H1 (cell line): Measurements from ENCODE around the gene GTSE1. TPM values are rescaled to one million over a fixed set of nuclear protein-coding genes. Genes with fewer than 3 reads are reported as not detected.

Experiments
- CTCF ChIA-PET: fragments of 300-600 bp; sonication (Branson Sonifier 250); formaldehyde crosslinking; loops from one replicate; lab custom pipeline; 2021; ENCODE audit not compliant: partially characterized antibody; lab: Charles Lee
- POLR2A ChIA-PET: fragments of 300-600 bp; sonication (Branson Sonifier 250); formaldehyde crosslinking; loops from one replicate; lab custom pipeline; 2021; ENCODE audit warnings: inconsistent platforms; ENCODE audit not compliant: partially characterized antibody; lab: Charles Lee
- DNase-seq, 2 experiments: peaks; one replicate each; pipeline versions ENCODE4 v3.0.0 to v3.0.0-alpha.2; 2010 to 2022; ENCODE audit warnings: low spot score in 2 of 2, low read depth in 1 of 2, mixed read lengths in 1 of 2
- FAIRE-seq: peaks from 2 replicates; lab custom pipeline; 2011; peaks lifted over from hg19 to GRCh38; lab: Jason Lieb, UNC
- H2AFZ ChIP-seq: 2 replicates; pipeline ENCODE4 v1.8.1; 2012; ENCODE audit warnings: low read length, inconsistent platforms
- H2AK5ac ChIP-seq: 2 replicates; pipeline ENCODE4 v1.6.1; 2013; ENCODE audit warnings: low read depth, low read length
- H2BK120ac ChIP-seq: replicated peaks from 2 replicates; pipeline ENCODE3; 2013; ENCODE audit warnings: low read depth, low read length, inconsistent platforms
- H2BK12ac ChIP-seq: 2 replicates; pipeline ENCODE4 v1.6.1; 2013; ENCODE audit warnings: low read depth, low read length
- H2BK15ac ChIP-seq: 2 replicates; pipeline ENCODE4 v1.6.1; 2013; ENCODE audit warnings: low read length
- H2BK20ac ChIP-seq: 2 replicates; pipeline ENCODE4 v1.6.1; 2013; ENCODE audit warnings: low read length
- H2BK5ac ChIP-seq: 2 replicates; pipeline ENCODE4 v1.6.1; 2013; ENCODE audit warnings: low read depth, low read length
- H3K14ac ChIP-seq: 2 replicates; pipeline ENCODE4 v1.6.1; 2013; ENCODE audit warnings: inconsistent platforms; ENCODE audit not compliant: insufficient read length
- H3K18ac ChIP-seq: 2 replicates; pipeline ENCODE4 v1.6.1; 2013; ENCODE audit warnings: low read length; ENCODE audit errors: extremely low read depth
- H3K23ac ChIP-seq: 2 replicates; pipeline ENCODE4 v1.6.1; 2013; ENCODE audit warnings: inconsistent platforms; ENCODE audit not compliant: insufficient read length
- H3K23me2 ChIP-seq: 2 replicates; pipeline ENCODE4 v1.6.1; 2013; ENCODE audit warnings: low read depth, low read length
- H3K27ac ChIP-seq: 2 replicates; pipeline ENCODE4 v1.6.1; 2011; ENCODE audit warnings: low read depth, low read length, inconsistent platforms
- H3K27me3 ChIP-seq, 4 experiments: replicated peaks in 1 of 4; 1 replicate in 1 of 4; 2 replicates in 3 of 4; pipeline versions ENCODE4 v1.6.1 to v1.8.1; 2011 to 2013; ENCODE audit warnings: low read length in 3 of 4, mild to moderate bottlenecking in 3 of 4, inconsistent platforms in 2 of 4, mixed read lengths in 2 of 4, moderate library complexity in 1 of 4; ENCODE audit not compliant: control insufficient read depth in 3 of 4, insufficient read depth in 3 of 4; ENCODE audit errors: extremely low read depth in 1 of 4
- H3K36me3 ChIP-seq, 4 experiments: 2 replicates each; pipeline versions ENCODE4 v1.6.1 to v1.8.1; 2011 to 2013; ENCODE audit warnings: mild to moderate bottlenecking in 4 of 4, low read length in 3 of 4, moderate library complexity in 2 of 4, control low read depth in 1 of 4, inconsistent platforms in 1 of 4; ENCODE audit not compliant: insufficient read depth in 4 of 4, control insufficient read depth in 2 of 4
- H3K4ac ChIP-seq: replicated peaks from 2 replicates; pipeline ENCODE3; 2013; ENCODE audit warnings: low read length, low read depth, mixed read lengths, inconsistent platforms; ENCODE audit not compliant: insufficient read length
- H3K4me1 ChIP-seq, 4 experiments: replicated peaks in 1 of 4; 1 replicate in 1 of 4; 2 replicates in 3 of 4; pipeline versions ENCODE4 v1.6.1 to v1.8.1; 2011 to 2013; ENCODE audit warnings: low read length in 3 of 4, inconsistent platforms in 2 of 4, mixed read lengths in 1 of 4; ENCODE audit not compliant: insufficient read depth in 4 of 4, control insufficient read depth in 3 of 4
- H3K4me2 ChIP-seq, 2 experiments: 2 replicates each; pipeline versions ENCODE4 v1.6.1 to v1.8.1; 2011 to 2013; ENCODE audit warnings: low read depth in 2 of 2, low read length in 2 of 2, control low read depth in 1 of 2, inconsistent platforms in 1 of 2, mild to moderate bottlenecking in 1 of 2; ENCODE audit not compliant: insufficient read depth in 1 of 2
- H3K4me3 ChIP-seq, 4 experiments: fragments of 200-600, 300-600 bp in 1 of 4; sonication (generic), shearing (Covaris generic), sonication (Bioruptor Twin) in 1 of 4; 2 replicates each; pipeline versions ENCODE4 v1.5.1 to v1.8.1; 2011 to 2016; ENCODE audit warnings: low read length in 4 of 4, low read depth in 3 of 4, control low read depth in 2 of 4, inconsistent platforms in 2 of 4, mild to moderate bottlenecking in 2 of 4, mixed read lengths in 1 of 4, moderate library complexity in 1 of 4; ENCODE audit not compliant: insufficient read depth in 2 of 4; ENCODE audit errors: extremely low read depth in 1 of 4
- H3K56ac ChIP-seq: replicated peaks from 2 replicates; pipeline ENCODE3; 2013; ENCODE audit warnings: low read depth, mild to moderate bottlenecking, mixed read lengths, low read length, inconsistent platforms; ENCODE audit not compliant: insufficient read length
- H3K79me1 ChIP-seq: 2 replicates; pipeline ENCODE4 v1.6.1; 2013; ENCODE audit warnings: low read depth, low read length, control low read depth
- H3K79me2 ChIP-seq, 2 experiments: 2 replicates each; pipeline versions ENCODE4 v1.6.1 to v1.8.1; 2012 to 2013; ENCODE audit warnings: low read length in 2 of 2, mild to moderate bottlenecking in 2 of 2, inconsistent platforms in 1 of 2; ENCODE audit not compliant: insufficient read depth in 2 of 2, control insufficient read depth in 1 of 2
- H3K9ac ChIP-seq, 4 experiments: replicated peaks in 1 of 4; 1 replicate in 1 of 4; 2 replicates in 3 of 4; pipeline versions ENCODE4 v1.6.1 to v1.8.1; 2011 to 2013; ENCODE audit warnings: low read depth in 3 of 4, low read length in 3 of 4, control low read depth in 2 of 4, mild to moderate bottlenecking in 2 of 4, moderate library complexity in 2 of 4, inconsistent platforms in 1 of 4; ENCODE audit errors: extremely low read depth in 1 of 4
- H3K9me3 ChIP-seq, 2 experiments: 2 replicates each; pipeline versions ENCODE4 v1.6.1 to v1.8.1; 2012 to 2013; ENCODE audit warnings: mild to moderate bottlenecking in 2 of 2, moderate library complexity in 2 of 2, control low read depth in 1 of 2, inconsistent platforms in 1 of 2, low read depth in 1 of 2, low read length in 1 of 2, mixed read lengths in 1 of 2; ENCODE audit not compliant: insufficient read depth in 2 of 2
- H4K20me1 ChIP-seq, 2 experiments: replicated peaks in 1 of 2; 2 replicates each; pipeline versions ENCODE3 to v1.8.1; 2011 to 2013; ENCODE audit warnings: inconsistent platforms in 2 of 2, low read length in 2 of 2, mild to moderate bottlenecking in 1 of 2; ENCODE audit not compliant: insufficient read depth in 2 of 2, control insufficient read depth in 1 of 2
- H4K5ac ChIP-seq: 2 replicates; pipeline ENCODE4 v1.6.1; 2013; ENCODE audit warnings: low read length, low read depth, mixed read lengths, inconsistent platforms; ENCODE audit not compliant: insufficient read length
- H4K8ac ChIP-seq: 2 replicates; pipeline ENCODE4 v1.8.0; 2013; ENCODE audit warnings: mild to moderate bottlenecking, moderate library complexity, low read length, inconsistent platforms; ENCODE audit not compliant: insufficient read depth; ENCODE audit errors: extremely low read depth
- H4K91ac ChIP-seq: replicated peaks from 2 replicates; pipeline ENCODE3; 2013; ENCODE audit warnings: low read length, mixed read lengths, inconsistent platforms; ENCODE audit not compliant: insufficient read length
- BACH1 ChIP-seq: IDR thresholded peaks from 2 replicates; pipeline ENCODE4 v1.6.1; 2012; ENCODE audit warnings: low read length, improper control_type of control experiment
- BCL11A ChIP-seq, 2 experiments: IDR thresholded peaks; one replicate each; pipeline ENCODE4 v1.6.1; 2011; ENCODE audit warnings: low read depth in 2 of 2, low read length in 2 of 2, mild to moderate bottlenecking in 2 of 2
- EZH2 ChIP-seq: fragments of 200-600 bp; sonication (generic); IDR thresholded peaks from 2 replicates; pipeline ENCODE4 v1.7.1; 2012; ENCODE audit warnings: low read depth, mild to moderate bottlenecking, moderate library complexity, low read length, inconsistent platforms; ENCODE audit not compliant: severe bottlenecking
- HDAC2 ChIP-seq, 2 experiments: fragments of 300-600 bp in 1 of 2; sonication (generic) in 1 of 2; IDR thresholded peaks; 2 replicates each; pipeline ENCODE4 v1.6.1; 2011 to 2012; ENCODE audit warnings: low read depth in 2 of 2, low read length in 2 of 2, mild to moderate bottlenecking in 2 of 2, moderate library complexity in 2 of 2, borderline replicate concordance in 1 of 2, inconsistent platforms in 1 of 2
- KDM1A ChIP-seq: fragments of 200-600, 300-600 bp; sonication (generic); IDR thresholded peaks from 2 replicates; pipeline ENCODE4 v1.7.1; 2016; ENCODE audit warnings: mild to moderate bottlenecking, low read length, borderline replicate concordance
- NRF1 ChIP-seq: IDR thresholded peaks from 2 replicates; pipeline ENCODE4 v1.6.1; 2011; ENCODE audit warnings: mild to moderate bottlenecking, low read depth, low read length, improper control_type of control experiment
- PHF8 ChIP-seq: fragments of 200-600 bp; sonication (generic); conservative IDR thresholded peaks from 2 replicates; pipeline ENCODE4 v1.7.1; 2012; ENCODE audit warnings: low read depth, mild to moderate bottlenecking, inconsistent platforms, low read length, moderate library complexity
- POLR2AphosphoS5 ChIP-seq: IDR thresholded peaks from 2 replicates; pipeline ENCODE4 v1.6.1; 2011; ENCODE audit warnings: low read depth, low read length
- POU5F1 ChIP-seq: IDR thresholded peaks from 2 replicates; pipeline ENCODE4 v1.6.1; 2011; ENCODE audit warnings: low read depth, mild to moderate bottlenecking, low read length, moderate library complexity
- SP2 ChIP-seq: IDR thresholded peaks from 2 replicates; pipeline ENCODE4 v1.6.1; 2012; ENCODE audit warnings: mild to moderate bottlenecking, low read length, inconsistent platforms
- TBP ChIP-seq: IDR thresholded peaks from 2 replicates; pipeline ENCODE4 v1.6.1; 2011; ENCODE audit warnings: low read depth, low read length, improper control_type of control experiment
- TCF12 ChIP-seq: IDR thresholded peaks from 2 replicates; pipeline ENCODE4 v1.6.1; 2011; ENCODE audit warnings: low read depth, mild to moderate bottlenecking, low read length
- WGBS, 2 experiments: shearing (Covaris generic) in 1 of 2; methylation state at CpG; one replicate each; pipeline versions ENCODE4 v1.1.6 to v1.1.7; 2013 to 2015; ENCODE audit warnings: low lambda C conversion rate in 2 of 2, mixed read lengths in 2 of 2, inconsistent platforms in 1 of 2, low coverage in 1 of 2, missing lambda C conversion rate in 1 of 2; ENCODE audit not compliant: insufficient replicate concordance in 2 of 2, insufficient coverage in 1 of 2, insufficient read length in 1 of 2; ENCODE audit errors: extremely low coverage in 1 of 2, missing lambda C conversion rate in 1 of 2; 5-methylcytosine and 5-hydroxymethylcytosine counted together
- polyA plus RNA-seq, 7 experiments: library from polyadenylated mRNA; depleted of rRNA in 3 of 7; stranded (reverse) in 5 of 7; unstranded in 2 of 7; fragments of >200 nt in 5 of 7; fragments of 200-250 nt in 2 of 7; gene quantifications; 1 replicate in 5 of 7; 2 replicates in 1 of 7; 4 replicates in 1 of 7; pipeline versions ENCODE4 v1.2.1 to v1.2.3, GENCODE V29; 2011 to 2013; ENCODE audit warnings: missing spikeins in 2 of 7, mixed read lengths in 2 of 7
- total RNA-seq: library from RNA; stranded (reverse); fragmentation: NEBNext Ultra II Directional; extraction: Animal tissue kit (Norgen Biotek cat#: 25700); gene quantifications from 2 replicates; pipeline ENCODE4 v1.2.1, GENCODE V29; 2021
- TF ChIP-seq, protein P1 (sequence below): IDR thresholded peaks from 2 replicates; pipeline ENCODE4 v1.6.1; 2012; ENCODE audit warnings: inconsistent platforms

The GTSE1 gene
- total and polyA plus RNA-seq, 2 of the 8 experiments (the other 6 are each of a cell fraction or from before 2014, with no cell fraction given): 17.5 to 38.6 TPM

DNA sequence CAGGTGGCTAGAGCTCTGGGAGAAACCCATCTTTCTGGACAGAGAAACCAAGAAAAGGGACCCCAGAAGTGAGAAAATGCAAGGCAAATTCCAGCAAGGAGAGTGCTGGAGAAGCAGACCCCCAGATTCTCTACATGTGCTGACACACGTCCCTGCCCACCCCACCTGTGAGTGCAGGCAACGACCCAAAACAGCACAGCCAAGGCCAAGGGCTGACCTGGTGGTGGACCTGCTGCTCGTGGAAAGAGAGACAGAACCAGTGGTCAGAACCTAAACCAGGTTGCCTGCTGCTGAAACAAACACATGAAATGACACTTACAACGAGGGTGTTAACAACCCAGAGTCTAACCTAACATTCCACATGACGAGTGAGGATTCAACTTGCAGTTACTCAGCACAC is 63.4 kb downstream of the GTSE1 start:
- H3K56ac ChIP-seq: no peak overlapping the region
- TF ChIP-seq SP2 (no peak), TCF12 (no peak), TBP (no peak), POU5F1 (no peak), PHF8 (no peak), BACH1 (no peak), BCL11A (IDR thresholded peaks at IDR 0.05; ENCODE audit: low read depth in 2 of 2, low read length in 2 of 2) (no peak), HDAC2 (IDR thresholded peaks at IDR 0.05; ENCODE audit: borderline replicate concordance in 1 of 2, low read depth in 2 of 2, low read length in 2 of 2) (no peak), NRF1 (no peak), EZH2 (no peak), KDM1A (no peak), POLR2AphosphoS5 (no peak)
- TF ChIP-seq, protein P1, sequence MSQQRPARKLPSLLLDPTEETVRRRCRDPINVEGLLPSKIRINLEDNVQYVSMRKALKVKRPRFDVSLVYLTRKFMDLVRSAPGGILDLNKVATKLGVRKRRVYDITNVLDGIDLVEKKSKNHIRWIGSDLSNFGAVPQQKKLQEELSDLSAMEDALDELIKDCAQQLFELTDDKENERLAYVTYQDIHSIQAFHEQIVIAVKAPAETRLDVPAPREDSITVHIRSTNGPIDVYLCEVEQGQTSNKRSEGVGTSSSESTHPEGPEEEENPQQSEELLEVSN: no peak
- FAIRE-seq: no peak

More for the DNA sequence above, 63.4 kb downstream of the GTSE1 start:
- CTCF ChIA-PET: no interaction called here
- peaks cover 0 to 4% of the 10 kb centered on the region in 2 experiments for H4K20me1 ChIP-seq
- no peak overlapping the region for H2AFZ ChIP-seq
- H3K36me3 ChIP-seq: peaks cover 0 to 12% (median 7%) of the 10 kb centered on the region in 4 experiments; a peak in 4 of 8 replicates
- H2BK15ac ChIP-seq: no peak overlapping the region
- H3K4me3 ChIP-seq: no peak overlapping the region
- H3K9me3 ChIP-seq: no peaks in the 10 kb centered on the region; a peak in 1 of 4 replicates
- no peak overlapping the region for H2BK12ac ChIP-seq
- H2AK5ac ChIP-seq: no peak overlapping the region
- H4K5ac ChIP-seq: no peak overlapping the region
- no peak for DNase-seq
- H2BK5ac ChIP-seq: peak overlapping the region; percentile 61; the same call in 1 of the 2 replicates
- no peak overlapping the region for H3K9ac ChIP-seq
- H3K23ac ChIP-seq: no peak overlapping the region
- H4K8ac ChIP-seq: no peak overlapping the region
- POLR2A ChIA-PET: interaction anchor here (1.2 to 1.5 kb wide), 2 partner anchors 13 to 24 kb away, joined by 3 read pairs; no protein-coding TSS in a partner anchor
- no peak overlapping the region for H2BK20ac ChIP-seq
- H3K18ac ChIP-seq: no peak overlapping the region
- H3K79me1 ChIP-seq: no peaks in the 10 kb centered on the region
- H3K27ac ChIP-seq: no peak overlapping the region
- H3K14ac ChIP-seq: no peak overlapping the region
- no peaks in the 10 kb centered on the region for H3K27me3 ChIP-seq
- no peaks in the 10 kb centered on the region for H3K23me2 ChIP-seq
- H3K4me2 ChIP-seq: no peak overlapping the region
- no peak overlapping the region for H4K91ac ChIP-seq
- no peak overlapping the region for H3K4ac ChIP-seq
- no peaks in the 10 kb centered on the region for H3K4me1 ChIP-seq
- H2BK120ac ChIP-seq: no peak overlapping the region
- no peaks in the 10 kb centered on the region for H3K79me2 ChIP-seq
- WGBS, 2 experiments: 79% methylated on average over 5 of the region's 5 CpGs; no CpG with 5 or more reads in 1 of the 2 experiments
